ENCODE data around the gene IFNG.

The IFNG gene

DNA sequence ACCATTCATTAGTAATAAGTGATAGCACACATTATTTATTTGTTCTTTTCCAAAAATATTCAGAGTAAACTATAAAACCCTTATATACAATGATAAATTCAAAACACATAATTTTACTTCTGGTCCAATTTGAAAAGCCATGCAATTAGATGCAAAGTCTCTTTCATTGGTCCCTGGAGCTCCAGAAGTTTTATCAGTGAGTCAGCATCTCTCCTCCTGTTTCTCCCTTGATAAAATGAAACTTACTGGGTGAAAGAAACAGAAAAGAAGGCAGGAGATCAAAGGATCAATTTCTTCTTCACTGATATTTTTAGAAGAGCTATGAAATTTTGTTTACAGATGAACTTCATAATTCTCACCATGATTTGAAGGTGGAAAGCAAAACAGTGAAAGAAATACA lies 47.5 kb downstream of the IFNG start:
- TF ChIP-seq, protein P1, sequence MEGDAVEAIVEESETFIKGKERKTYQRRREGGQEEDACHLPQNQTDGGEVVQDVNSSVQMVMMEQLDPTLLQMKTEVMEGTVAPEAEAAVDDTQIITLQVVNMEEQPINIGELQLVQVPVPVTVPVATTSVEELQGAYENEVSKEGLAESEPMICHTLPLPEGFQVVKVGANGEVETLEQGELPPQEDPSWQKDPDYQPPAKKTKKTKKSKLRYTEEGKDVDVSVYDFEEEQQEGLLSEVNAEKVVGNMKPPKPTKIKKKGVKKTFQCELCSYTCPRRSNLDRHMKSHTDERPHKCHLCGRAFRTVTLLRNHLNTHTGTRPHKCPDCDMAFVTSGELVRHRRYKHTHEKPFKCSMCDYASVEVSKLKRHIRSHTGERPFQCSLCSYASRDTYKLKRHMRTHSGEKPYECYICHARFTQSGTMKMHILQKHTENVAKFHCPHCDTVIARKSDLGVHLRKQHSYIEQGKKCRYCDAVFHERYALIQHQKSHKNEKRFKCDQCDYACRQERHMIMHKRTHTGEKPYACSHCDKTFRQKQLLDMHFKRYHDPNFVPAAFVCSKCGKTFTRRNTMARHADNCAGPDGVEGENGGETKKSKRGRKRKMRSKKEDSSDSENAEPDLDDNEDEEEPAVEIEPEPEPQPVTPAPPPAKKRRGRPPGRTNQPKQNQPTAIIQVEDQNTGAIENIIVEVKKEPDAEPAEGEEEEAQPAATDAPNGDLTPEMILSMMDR (IDR thresholded peaks at IDR 0.05; ENCODE audit: low read depth, low read length, missing control alignments), result no peak
- H3K4me3 ChIP-seq (replicated peaks; ENCODE audit: low read depth, low read length), result no peak overlapping the region
- no peak for DNase-seq (ENCODE audit: extremely low read depth, low read depth)

DNA sequence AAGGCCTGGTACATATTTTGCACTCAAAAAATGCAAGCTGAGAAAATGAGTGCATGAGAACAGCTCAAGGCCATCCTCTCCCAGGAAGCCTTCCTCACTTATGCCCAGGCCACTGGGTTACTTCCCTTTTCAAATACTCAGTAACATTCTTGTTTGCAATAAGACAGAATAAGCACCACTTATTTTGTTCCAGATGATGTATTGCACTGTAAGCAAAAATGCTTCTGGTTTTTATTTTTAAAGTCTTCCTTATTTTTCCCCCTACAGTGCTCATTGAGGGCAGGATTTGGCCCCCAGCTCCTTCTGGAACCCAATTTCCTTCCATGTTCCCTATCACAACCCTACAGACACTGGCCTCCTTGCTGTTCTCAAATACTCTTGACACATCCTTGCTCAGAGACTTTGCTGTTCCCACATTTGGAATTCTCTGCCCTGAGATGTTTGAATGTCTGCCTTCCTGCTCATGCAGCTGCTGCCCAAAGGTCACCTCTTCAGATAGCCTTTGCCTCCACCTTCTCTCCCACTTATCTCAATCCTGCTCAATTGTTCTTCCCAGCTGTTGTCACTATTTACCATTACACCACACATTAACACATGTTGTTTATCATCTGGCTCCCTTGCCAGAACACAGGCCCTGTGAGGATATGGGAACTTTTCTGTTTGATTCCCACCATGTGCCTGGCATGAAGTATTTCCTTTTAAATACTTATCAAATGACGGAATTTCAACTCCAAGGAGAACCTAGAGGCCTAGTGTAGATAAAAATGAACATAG lies 49.9 kb downstream of the IFNG start:
- H3K4me3 ChIP-seq (replicated peaks; ENCODE audit: low read depth, low read length), result no peak overlapping the region
- TF ChIP-seq, protein P1 (IDR thresholded peaks at IDR 0.05; ENCODE audit: low read depth, low read length, missing control alignments), result no peak
- DNase-seq (ENCODE audit: extremely low read depth, low read depth), result no peak

DNA sequence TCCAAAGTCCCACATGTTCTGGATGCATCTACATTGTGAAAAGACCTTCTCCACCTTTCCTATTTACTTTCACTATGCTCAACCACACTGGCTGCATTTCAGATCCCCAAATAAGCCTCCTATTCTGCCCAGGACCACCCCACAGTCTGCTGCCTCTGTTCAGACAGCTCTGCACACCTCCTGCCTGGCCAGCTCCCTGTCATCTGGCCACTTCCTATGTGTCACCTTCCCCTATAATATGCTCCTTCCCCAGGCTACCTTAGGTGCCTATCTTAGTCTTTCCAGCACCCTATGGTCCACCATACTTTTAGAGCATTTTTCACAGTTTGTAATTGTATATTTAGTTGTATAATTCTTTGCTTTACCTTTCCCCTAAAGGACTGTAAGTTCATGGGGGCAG lies 50.5 kb downstream of the IFNG start:
- TF ChIP-seq, protein P1 (IDR thresholded peaks at IDR 0.05; ENCODE audit: low read depth, low read length, missing control alignments), result no peak
- DNase-seq (ENCODE audit: extremely low read depth, low read depth), result no peak

DNA sequence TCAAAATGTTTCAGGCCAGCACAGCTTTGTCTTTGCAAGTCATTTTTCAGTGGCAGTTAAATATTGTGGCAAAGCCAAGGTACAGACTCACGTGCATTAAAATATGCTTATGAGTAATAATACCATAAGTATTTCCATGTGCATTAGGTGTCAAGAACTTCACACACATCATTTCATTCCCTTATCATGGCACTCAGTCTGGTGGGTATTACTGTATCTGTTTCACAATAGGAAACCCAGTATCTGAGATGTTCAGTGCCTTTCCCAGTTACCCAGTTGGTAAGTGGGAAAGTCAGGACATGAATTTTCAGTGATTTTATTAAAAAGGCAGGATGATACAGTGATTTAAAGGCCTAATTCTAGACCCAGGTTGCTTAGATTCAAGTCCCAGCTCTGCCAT lies 52.9 kb downstream of the IFNG start:
- TF ChIP-seq, protein P1 (IDR thresholded peaks at IDR 0.05; ENCODE audit: low read depth, low read length, missing control alignments), result no peak
- H3K4me3 ChIP-seq (replicated peaks; ENCODE audit: low read depth, low read length), result no peak overlapping the region
- DNase-seq (ENCODE audit: extremely low read depth, low read depth), result no peak

More for the DNA sequence above, 50.5 kb downstream of the IFNG start:
- H3K4me3 ChIP-seq (replicated peaks; ENCODE audit: low read depth, low read length), result no peak overlapping the region

DNA sequence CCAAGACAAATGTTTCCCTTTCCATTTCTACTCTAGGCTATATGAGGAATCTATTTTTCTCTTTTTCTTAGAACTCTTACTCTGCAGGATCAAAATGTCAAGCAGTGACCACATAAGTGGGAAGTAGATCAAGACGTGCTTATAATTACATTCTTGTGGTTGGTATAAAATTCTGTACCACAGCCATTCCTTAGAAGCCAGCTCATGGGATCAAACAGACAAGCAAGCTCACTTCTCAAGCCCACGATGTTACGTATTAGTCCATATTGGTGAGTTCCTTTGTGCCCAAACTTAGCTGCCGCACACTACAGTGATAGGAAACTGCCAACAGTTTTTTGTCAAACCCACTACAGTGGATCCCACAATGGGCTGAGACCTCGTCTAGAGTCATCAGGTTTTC lies 53.4 kb downstream of the IFNG start:
- no peak for DNase-seq (ENCODE audit: extremely low read depth, low read depth)
- TF ChIP-seq, protein P1 (IDR thresholded peaks at IDR 0.05; ENCODE audit: low read depth, low read length, missing control alignments), result no peak
- no peak overlapping the region for H3K4me3 ChIP-seq (replicated peaks; ENCODE audit: low read depth, low read length)

Data from HFF-Myc (cell line).